Esophagus muscularis mucosa (tissue), 4 donors: Measurements from ENCODE around the gene KRTAP2-2.

Experiments used
- CTCF ChIP-seq, 3 experiments: fragments of 200-600 bp in 2 of 3; fragments of 450-650 bp in 1 of 3; sonication (generic) in 2 of 3; IDR thresholded peaks; one replicate each; pipeline ENCODE4 v1.5.1; 2017 to 2019; ENCODE audit warnings: antibody characterized with exemption in 3 of 3, mild to moderate bottlenecking in 2 of 3, moderate library complexity in 1 of 3
- EP300 ChIP-seq: sonication (generic); formaldehyde crosslinking; IDR thresholded peaks from one replicate; pipeline ENCODE4 v1.6.1; 2017; ENCODE audit warnings: antibody characterized with exemption
- POLR2A ChIP-seq: fragments of 450-650 bp; IDR thresholded peaks from one replicate; pipeline ENCODE4 v1.6.1; 2017; ENCODE audit warnings: antibody characterized with exemption, moderate library complexity, mild to moderate bottlenecking, low read depth
- POLR2AphosphoS5 ChIP-seq, 2 donors: sonication (generic); formaldehyde crosslinking; IDR thresholded peaks; one replicate each; pipeline ENCODE4 v1.6.1; 2017; ENCODE audit warnings: antibody characterized with exemption in 2 of 2

DNA sequence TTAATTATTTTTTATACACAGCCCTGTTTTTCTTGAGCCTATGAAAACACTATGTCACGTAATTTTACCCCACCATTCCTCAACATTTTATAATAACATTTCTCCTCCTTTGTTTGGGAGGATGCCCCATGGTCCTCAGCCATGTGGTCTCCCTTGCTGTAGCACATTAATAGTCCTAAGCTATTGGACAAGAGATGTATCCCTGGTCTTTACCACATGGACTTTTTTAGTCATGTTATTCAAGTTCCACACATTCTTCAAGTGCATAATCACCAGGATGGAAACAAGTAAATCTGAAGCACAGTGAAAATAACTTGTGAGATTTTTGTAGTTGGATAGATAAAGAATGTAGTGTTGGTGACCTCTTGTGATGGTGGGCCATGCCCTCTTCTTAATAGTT lies 6.9 kb upstream of the KRTAP2-2 start:
- no peak for TF ChIP-seq POLR2A
- no peak for TF ChIP-seq POLR2AphosphoS5 (IDR thresholded peaks at IDR 0.05)
- no peak for TF ChIP-seq CTCF (IDR thresholded peaks at IDR 0.05)
- TF ChIP-seq EP300, result no peak
